ENCODE measurements around the gene DGCR6.

GRCh38 chr22:18933914-18934313 lies 27.8 kb downstream of the DGCR6 start:
- TF ChIP-seq, protein P1, sequence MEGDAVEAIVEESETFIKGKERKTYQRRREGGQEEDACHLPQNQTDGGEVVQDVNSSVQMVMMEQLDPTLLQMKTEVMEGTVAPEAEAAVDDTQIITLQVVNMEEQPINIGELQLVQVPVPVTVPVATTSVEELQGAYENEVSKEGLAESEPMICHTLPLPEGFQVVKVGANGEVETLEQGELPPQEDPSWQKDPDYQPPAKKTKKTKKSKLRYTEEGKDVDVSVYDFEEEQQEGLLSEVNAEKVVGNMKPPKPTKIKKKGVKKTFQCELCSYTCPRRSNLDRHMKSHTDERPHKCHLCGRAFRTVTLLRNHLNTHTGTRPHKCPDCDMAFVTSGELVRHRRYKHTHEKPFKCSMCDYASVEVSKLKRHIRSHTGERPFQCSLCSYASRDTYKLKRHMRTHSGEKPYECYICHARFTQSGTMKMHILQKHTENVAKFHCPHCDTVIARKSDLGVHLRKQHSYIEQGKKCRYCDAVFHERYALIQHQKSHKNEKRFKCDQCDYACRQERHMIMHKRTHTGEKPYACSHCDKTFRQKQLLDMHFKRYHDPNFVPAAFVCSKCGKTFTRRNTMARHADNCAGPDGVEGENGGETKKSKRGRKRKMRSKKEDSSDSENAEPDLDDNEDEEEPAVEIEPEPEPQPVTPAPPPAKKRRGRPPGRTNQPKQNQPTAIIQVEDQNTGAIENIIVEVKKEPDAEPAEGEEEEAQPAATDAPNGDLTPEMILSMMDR (conservative IDR thresholded peaks at IDR 0.05; ENCODE audit: low read depth, low read length), result no peak
- no peak for TF ChIP-seq RFX5 (IDR thresholded peaks at IDR 0.05; ENCODE audit: low read depth, low read length)
